ENCODE data around the gene MYO18B.

Gene MYO18B

GRCh38 chr22:25849522-25849921 is 107.5 kb downstream of the MYO18B start:
- no peak for DNase-seq (ENCODE audit: low read depth)

- no peak for DNase-seq (ENCODE audit: low read depth)
Observed at GRCh38 chr22:25852223-25852622, 110.2 kb downstream of the MYO18B start.

GRCh38 chr22:25853078-25853477 is 111.1 kb downstream of the MYO18B start:
- no peak for DNase-seq (ENCODE audit: low read depth)

- no peak for DNase-seq (ENCODE audit: low read depth)
Observed at GRCh38 chr22:25853501-25854284, 111.7 kb downstream of the MYO18B start.

GRCh38 chr22:25869771-25870170 is 127.8 kb downstream of the MYO18B start:
- no peak for DNase-seq (ENCODE audit: low read depth)

GRCh38 chr22:25874327-25874726 is 132.3 kb downstream of the MYO18B start:
- DNase-seq (ENCODE audit: low read depth): no peak

GRCh38 chr22:25875461-25875860 is 133.5 kb downstream of the MYO18B start:
- DNase-seq (ENCODE audit: low read depth): no peak

- no peak for DNase-seq (ENCODE audit: low read depth)
Observed at GRCh38 chr22:25876871-25877270, 134.9 kb downstream of the MYO18B start.

GRCh38 chr22:25878933-25879332 is 136.9 kb downstream of the MYO18B start:
- no peak for DNase-seq (ENCODE audit: low read depth)

GRCh38 chr22:25880524-25880923 is 138.5 kb downstream of the MYO18B start:
- DNase-seq (ENCODE audit: low read depth): no peak

GRCh38 chr22:25881210-25881755 is 139.3 kb downstream of the MYO18B start:
- no peak for DNase-seq (ENCODE audit: low read depth)

GRCh38 chr22:25882360-25882759 is 140.4 kb downstream of the MYO18B start:
- no peak for DNase-seq (ENCODE audit: low read depth)

GRCh38 chr22:25883482-25884033 is 141.6 kb downstream of the MYO18B start:
- DNase-seq (ENCODE audit: low read depth): no peak

- no peak for DNase-seq (ENCODE audit: low read depth)
Observed at GRCh38 chr22:25884121-25884520, 142.1 kb downstream of the MYO18B start.

- DNase-seq (ENCODE audit: low read depth): no peak
Observed at GRCh38 chr22:25888399-25889054, 146.5 kb downstream of the MYO18B start.

GRCh38 chr22:25890651-25891050 is 148.7 kb downstream of the MYO18B start:
- no peak for DNase-seq (ENCODE audit: low read depth)

GRCh38 chr22:25892678-25893077 is 150.7 kb downstream of the MYO18B start:
- no peak for DNase-seq (ENCODE audit: low read depth)

GRCh38 chr22:25895678-25896077 is 153.7 kb downstream of the MYO18B start:
- no peak for DNase-seq (ENCODE audit: low read depth)

- no peak for DNase-seq (ENCODE audit: low read depth)
Observed at GRCh38 chr22:25896098-25896497, 154.1 kb downstream of the MYO18B start.

GRCh38 chr22:25896592-25896991 is 154.6 kb downstream of the MYO18B start:
- no peak for DNase-seq (ENCODE audit: low read depth)

GRCh38 chr22:25898707-25899365 is 156.8 kb downstream of the MYO18B start:
- DNase-seq (ENCODE audit: low read depth): no peak

- DNase-seq (ENCODE audit: low read depth): no peak
Observed at GRCh38 chr22:25899566-25899965, 157.6 kb downstream of the MYO18B start.

GRCh38 chr22:25900390-25900789 is 158.4 kb downstream of the MYO18B start:
- DNase-seq (ENCODE audit: low read depth): no peak
